GM10266 (cell line): Measurements from ENCODE around the gene LUC7L3.

ENCODE experiments used
- DNase-seq: peaks from one replicate; pipeline ENCODE4 v3.0.0; 2012; ENCODE audit errors: extremely low spot score
- TF ChIP-seq, protein P1 (sequence below): IDR thresholded peaks from 2 replicates; pipeline ENCODE4 v1.5.1; 2012; ENCODE audit warnings: mild to moderate bottlenecking, low read depth; ENCODE audit not compliant: control insufficient read depth, insufficient read depth; ENCODE audit errors: missing control alignments

Gene LUC7L3

DNA sequence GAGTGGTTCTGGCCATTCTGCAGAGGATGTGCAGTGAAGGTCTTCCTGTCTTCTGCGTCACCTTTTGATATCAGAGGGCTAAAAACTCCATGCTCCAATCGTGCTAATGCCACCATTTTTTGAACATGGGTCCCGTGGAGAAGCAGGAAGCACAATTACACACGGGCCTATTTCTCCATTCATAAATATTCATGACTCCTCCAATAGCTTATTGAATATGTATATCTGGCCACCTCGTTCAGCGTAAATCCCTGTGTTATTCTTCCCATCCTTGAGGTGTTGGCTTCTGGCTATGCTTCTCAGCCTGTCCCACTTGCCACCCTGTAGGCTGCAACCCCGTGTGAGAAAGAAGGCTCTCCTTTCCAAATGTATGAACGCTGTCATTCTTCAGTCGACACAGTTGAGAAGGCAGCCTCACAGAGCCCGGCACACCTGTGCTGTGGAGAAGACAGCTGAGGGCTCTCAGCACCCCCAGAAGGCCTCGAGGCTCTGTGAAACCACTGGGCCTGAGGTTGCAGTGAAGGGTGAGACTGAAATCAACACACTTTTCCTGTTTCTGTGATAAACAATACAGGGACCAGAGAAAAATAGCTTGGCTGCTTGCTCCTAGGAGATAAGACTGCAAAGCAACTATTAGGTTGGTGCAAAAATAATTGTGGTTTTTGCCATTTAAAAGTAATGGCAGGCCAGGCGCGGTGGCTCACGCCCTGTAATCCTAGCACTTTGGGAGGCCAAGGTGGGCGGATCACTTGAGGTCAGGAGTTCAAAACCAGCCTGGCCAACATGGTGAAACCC lies 52.8 kb downstream of the LUC7L3 start:
- TF ChIP-seq, protein P1, sequence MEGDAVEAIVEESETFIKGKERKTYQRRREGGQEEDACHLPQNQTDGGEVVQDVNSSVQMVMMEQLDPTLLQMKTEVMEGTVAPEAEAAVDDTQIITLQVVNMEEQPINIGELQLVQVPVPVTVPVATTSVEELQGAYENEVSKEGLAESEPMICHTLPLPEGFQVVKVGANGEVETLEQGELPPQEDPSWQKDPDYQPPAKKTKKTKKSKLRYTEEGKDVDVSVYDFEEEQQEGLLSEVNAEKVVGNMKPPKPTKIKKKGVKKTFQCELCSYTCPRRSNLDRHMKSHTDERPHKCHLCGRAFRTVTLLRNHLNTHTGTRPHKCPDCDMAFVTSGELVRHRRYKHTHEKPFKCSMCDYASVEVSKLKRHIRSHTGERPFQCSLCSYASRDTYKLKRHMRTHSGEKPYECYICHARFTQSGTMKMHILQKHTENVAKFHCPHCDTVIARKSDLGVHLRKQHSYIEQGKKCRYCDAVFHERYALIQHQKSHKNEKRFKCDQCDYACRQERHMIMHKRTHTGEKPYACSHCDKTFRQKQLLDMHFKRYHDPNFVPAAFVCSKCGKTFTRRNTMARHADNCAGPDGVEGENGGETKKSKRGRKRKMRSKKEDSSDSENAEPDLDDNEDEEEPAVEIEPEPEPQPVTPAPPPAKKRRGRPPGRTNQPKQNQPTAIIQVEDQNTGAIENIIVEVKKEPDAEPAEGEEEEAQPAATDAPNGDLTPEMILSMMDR, result no peak
- no peak for DNase-seq

DNA sequence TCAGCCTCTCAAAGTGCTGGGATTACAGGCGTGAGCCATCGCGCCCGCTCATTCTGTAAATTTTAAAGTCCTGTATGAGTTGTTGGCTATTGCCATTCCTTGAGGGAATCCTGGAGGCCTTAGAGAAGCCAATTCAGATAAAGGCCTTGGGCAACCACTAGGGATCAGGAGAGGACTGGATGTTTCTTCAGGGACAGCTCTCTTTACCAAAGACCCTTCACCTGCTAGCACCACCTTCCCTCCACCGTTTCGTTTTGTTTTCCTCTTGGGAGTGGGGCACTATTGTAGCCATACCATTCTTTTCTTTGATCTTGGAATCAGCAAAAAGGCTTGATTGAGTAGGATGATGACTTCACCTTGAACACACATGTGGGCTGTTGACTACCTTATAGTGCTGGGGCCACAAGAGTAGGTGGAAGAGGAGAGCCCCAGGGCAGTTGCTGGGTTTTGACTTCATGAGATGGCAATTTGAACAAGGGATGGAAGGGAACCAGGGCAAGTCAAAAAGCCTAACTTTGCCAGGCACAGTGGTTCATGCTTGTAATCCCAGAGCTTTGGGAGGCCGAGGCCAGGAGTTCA lies 54.9 kb downstream of the LUC7L3 start:
- DNase-seq, result no peak
- TF ChIP-seq, protein P1, result no peak

DNA sequence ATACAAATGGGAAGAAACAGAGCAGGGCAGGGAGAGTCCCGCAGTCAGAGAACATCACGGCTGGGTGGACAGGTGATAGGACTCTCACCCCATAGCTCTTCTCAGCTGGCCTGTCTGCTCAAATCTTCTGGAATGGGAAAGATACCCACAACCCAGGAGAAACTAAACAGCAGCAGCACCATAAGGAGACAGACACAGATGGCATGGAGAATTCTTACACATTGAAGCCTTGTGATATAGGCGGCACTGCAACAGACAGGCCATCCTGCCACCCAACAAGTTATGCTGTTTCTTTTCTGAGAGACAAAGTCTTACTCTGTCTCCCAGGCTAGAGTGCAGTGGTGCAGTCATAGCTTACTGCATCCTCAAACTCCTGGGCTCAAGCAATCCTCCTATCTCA lies 56.5 kb downstream of the LUC7L3 start:
- no peak for DNase-seq
- TF ChIP-seq, protein P1, result no peak

DNA sequence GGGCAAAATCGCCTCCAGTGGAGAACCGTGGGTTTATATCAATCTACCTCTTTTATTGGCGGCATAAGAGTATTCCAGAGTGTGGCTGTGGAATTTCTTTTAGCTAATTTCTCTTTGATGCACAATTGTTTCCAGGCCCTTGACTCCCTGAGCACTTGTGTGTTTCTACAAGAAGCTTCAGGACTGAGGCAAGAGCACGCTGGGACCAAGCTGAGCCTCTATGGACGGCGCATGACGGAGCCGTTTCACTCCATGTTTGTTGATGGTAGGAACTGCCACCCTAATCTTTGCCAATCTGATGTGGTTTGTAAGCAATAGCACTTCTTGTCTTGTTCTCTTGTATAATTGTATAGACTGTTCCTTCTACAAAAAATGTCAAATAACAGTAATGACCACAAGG lies 59.1 kb downstream of the LUC7L3 start:
- TF ChIP-seq, protein P1, result no peak
- DNase-seq, result no peak

DNA sequence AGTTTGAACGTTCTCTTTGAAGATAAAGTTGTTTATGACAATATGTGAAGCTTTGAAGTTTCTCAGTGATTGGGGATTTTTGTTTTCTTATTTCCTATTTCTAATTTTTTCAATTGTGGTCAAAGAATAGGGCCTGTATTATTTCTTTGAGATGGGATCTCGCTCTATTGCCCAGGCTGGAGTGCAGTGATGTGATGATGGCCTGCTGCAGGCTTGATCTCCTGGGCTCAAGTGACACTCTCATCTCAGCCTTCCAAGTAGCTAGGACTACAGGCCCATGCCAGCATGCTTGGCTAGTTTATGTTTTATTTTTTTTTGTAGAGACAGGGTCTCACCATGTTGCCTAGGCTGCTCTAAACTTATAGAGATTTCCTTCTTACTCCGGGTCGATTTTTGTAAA lies 59.6 kb downstream of the LUC7L3 start:
- DNase-seq, result no peak
- TF ChIP-seq, protein P1, result no peak

DNA sequence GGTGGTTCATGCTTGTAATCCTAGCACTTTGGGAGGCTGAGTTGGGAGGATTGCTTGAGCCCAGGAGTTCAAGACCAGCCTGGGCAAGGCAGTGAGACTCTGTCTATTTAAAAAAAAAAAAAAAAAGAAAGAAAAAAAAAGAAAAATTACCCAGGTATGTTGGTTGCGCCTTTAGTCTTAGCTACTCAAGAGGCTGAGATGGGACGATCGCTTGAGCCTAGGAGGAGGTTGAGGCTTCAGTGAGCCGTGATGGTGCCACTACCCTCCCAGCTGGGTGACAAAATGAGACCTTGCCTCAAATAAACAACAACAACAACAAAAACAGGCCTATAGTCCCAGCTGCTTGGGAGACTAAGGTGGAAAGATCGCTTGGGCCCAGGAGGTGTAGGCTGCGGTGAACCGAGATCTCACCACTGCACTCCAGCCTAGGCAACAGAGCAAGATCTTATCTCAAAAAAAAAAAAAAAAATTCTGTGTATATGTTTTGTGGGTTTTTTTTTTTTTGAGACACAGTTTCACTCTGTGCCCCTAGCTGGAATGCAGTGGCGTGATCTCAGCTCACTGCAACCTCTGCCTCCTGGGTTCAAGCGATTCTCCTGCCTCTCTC lies 60.4 kb downstream of the LUC7L3 start:
- TF ChIP-seq, protein P1, result no peak
- DNase-seq, result no peak

DNA sequence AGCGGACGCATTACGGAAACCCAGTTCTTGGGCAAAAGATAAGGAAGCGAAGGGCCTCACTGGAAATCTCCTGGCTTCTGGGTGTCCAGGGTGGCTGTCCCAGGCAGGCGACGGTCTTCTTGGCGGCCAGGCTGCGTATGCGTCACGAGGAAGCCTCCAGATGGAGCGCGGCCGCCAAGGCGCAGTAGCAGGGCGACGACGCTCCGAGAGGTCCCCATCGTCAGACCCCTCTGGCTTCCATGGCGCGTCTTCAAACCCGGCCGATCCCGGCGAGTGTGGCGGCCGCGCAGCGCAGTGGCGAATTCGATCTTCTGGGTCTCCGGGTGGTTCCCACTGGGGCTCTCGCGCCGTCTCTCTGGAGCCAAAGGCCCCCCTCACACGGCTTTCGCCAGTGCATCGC lies 61.8 kb downstream of the LUC7L3 start:
- TF ChIP-seq, protein P1, result no peak
- no peak for DNase-seq
